Measurements from ENCODE around the gene PDE4D.
A peak's percentile ranks its signal among the peaks of the same experiment; 100 is the strongest.
"Not testable (repeated sequence)": the region's sequence is repeated elsewhere in the genome, so short reads cannot be mapped to it uniquely, and the experiment has no call there.

The PDE4D gene

DNA sequence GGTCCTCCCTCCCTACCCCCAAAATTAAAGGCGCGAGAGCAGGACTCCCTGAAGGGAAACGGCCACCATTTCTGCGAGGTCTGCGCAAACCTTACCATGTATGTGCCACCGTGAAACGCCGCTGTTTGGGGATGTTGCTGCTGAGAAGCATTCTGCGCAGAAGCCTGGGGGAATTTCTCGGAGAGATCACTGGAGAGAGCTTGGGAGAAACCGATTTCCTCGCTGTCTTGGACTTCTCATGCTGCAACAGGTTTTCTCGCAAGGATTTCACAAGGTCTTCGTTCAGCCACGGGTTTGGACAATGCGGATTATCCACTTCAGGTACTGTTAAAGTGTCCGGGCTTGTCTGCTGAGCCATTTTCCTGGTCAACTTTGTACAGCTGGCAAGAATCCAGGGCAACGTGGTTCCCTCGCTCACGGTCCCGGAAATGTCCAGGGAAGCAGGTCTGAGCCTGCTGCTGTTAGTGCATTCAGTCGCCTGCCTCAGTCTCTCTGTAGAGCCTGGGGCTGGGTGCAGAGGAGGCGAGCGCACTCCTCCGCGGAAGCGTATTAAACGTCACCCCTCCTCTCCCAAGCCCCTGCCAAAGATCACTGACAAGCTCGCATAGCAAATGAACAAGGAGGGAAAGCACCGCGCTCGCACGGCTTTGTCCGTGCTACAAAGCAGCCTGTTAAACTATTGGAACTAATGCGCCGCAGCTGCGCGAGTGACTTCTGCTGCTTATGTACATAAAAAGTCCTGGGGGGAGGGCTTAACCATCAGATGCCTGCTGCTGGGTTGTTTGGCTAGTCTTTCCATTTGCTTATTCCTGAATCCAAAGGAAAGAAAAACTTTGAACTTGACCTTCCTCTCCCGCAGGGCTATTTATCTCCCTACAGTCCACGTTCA lies 125.1 kb downstream of the PDE4D start:
- peak; percentile 74 for DNase-seq (ENCODE audit: low read depth, low spot score)

DNA sequence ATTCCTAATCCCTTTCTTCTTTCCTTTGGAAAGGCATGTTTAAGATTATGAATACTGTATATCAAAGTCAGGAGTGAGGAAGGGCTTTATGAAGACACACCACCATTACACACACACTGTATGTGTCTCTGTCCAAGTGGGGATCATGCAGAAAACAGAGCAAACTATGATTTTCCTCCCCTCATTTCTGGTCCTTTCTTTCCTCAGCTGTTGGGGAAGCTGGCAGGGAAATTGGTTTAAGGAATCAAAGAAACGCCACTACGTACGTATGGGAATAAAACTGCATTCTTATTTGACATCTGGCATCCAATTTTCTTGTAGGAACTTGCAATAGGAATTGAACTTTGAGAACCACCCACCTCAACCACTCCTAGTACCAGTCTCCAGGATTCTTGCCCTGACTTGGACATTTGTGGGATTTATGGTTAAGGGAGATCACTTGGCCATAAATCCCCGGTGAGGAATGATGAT lies 125.8 kb downstream of the PDE4D start:
- DNase-seq (ENCODE audit: low read depth, low spot score), result no peak

DNA sequence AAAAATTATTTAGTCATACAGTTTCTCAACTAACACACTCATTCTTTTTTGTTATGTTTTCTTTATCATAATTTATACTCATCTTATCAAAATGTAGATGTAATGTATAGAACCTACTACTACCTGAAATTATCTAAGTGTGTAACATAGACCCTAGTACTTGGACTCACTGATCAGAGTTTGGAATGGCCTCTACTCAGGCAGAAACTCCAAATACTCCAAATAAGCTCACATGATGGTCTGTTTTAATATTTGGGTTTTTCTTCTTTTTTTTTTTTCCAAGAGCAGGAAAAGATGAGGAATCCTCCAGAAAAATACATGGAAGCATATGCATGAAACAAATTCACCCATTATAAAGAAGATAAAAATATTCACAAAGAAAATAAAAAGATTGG lies 126.3 kb downstream of the PDE4D start:
- DNase-seq (ENCODE audit: low read depth, low spot score), result no peak

DNA sequence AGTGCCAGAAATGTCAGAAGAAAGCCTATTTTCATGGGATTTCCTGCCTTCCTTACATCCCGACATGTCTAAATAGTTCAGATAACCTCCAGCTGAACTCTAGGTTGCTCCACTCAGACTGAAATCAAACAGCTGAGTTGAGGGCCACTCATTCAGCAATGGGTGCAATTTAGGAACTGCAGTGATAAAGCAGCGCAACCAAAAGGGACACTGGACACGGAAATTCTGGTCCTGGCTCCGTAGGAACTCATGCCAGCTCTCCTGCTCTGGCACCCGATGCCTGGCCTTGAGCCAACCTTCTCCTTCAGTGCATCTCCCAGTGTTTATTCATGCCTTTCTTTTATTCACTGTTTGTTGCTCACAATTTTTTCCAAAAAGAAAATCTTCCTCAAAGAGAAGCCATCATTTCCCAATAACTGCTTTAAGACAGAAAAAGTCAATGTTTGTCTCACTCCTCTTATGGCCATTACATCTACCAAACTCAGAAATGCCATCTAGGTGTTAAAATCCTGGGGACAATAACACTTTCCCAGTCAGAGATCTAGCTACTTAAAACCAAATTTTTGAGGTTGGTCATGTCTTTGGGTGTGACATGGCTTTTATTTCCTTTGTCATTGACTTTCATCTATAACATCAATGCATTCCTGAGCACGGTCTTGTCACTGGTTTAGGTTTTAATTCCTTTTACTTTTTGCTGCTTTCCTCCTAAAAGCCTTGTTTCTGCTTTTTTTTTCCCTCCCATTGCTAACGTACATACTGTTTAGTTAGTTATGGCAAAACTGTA lies 126.9 kb downstream of the PDE4D start:
- DNase-seq (ENCODE audit: low read depth, low spot score), result no peak

DNA sequence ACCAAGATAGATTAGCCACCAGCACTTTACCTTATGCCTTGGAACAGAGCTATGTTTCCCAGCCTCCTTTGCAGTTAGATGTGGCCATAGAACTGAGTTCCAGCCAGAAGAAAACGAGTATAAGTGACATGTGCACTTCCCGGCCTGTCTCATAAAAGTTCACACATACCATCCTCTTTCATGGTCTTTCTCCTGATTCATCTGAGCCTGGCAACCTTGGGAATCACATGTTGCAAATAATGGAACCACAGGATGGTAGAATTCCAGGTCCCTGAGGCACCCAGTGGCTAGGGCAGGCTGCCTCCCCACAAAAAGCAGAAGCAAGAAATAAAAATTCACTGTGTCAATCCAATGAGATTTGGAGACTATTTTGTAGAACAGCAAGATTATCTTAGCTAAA lies 128.1 kb downstream of the PDE4D start:
- no peak for DNase-seq (ENCODE audit: low read depth, low spot score)

DNA sequence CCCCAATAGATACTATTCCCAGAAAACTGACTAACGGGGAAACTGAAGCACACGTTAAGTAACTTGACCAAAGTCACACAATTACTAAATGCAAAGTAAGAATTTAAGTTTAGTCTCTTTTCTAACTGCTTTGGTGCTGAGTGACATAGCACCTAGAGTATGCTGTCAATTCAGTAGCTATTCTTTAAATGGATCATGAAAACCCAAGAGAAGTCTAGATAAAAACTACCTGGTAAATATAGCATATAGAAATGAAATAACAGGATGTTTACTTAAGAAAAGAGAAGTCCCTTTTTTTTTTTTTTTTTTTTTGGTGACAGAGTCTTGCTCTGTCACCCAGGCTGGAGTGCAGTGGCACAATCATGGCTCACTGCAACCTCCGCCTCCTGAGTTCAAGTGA lies 129.2 kb downstream of the PDE4D start:
- no peak for DNase-seq (ENCODE audit: low read depth, low spot score)

DNA sequence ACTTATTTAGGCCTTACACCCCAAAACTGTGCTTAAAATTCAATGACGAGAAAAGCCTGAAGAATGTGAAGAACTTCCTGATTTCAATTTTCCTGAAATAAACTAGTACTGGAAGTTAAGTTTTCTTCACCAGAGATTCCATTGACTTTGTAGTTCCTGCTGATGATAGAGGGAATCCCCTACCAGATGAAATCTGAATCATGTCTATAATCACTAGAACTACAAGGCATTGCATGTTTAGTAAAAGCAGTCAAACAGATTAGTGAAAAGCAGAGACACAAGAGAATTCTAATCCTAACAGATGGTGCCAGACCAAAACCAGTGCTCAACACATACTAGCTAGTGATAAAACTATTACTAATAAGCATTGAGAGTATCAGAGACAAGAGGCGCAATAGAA lies 130.0 kb downstream of the PDE4D start:
- no peak for DNase-seq (ENCODE audit: low read depth, low spot score)

DNA sequence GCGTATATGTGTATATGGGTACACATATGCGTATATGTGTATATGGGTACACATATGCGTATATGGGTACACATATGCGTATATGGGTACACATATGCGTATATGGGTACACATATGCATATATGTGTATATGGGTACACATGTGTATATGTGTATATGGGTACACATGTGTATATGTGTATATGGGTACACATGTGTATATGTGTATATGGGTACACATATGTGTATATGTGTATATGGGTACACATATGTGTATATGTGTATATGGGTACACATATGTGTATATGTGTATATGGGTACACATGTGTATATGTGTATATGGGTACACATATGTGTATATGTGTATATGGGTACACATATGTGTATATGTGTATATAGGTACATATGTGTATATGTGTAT lies 131.3 kb downstream of the PDE4D start:
- DNase-seq (ENCODE audit: low read depth, low spot score), result not testable (repeated sequence)

DNA sequence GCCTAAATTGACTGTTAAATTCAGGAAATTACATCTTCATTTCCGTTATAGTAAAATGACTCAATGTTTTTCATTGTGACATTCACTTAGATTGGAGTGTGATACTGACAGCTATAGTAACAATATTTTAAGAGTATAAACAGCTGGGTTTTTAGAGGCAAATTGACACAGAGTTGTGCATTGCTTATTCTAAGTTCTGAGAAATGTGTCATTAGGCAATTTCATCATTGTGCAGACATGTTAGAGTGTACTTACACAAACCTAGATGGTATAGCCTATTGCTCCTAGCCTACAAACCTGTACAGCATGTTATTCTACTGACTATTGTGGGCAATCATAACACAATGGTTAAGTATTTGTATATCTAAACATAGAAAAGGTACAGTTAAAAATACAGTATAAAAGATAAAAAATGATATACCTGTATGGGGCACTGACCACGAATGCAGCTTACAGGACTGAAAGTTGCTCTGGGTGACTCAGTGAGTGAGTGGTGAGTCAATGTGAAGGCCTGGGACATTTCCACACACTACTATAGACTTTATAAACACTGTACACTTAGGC lies 132.7 kb downstream of the PDE4D start:
- DNase-seq (ENCODE audit: low read depth, low spot score), result no peak

DNA sequence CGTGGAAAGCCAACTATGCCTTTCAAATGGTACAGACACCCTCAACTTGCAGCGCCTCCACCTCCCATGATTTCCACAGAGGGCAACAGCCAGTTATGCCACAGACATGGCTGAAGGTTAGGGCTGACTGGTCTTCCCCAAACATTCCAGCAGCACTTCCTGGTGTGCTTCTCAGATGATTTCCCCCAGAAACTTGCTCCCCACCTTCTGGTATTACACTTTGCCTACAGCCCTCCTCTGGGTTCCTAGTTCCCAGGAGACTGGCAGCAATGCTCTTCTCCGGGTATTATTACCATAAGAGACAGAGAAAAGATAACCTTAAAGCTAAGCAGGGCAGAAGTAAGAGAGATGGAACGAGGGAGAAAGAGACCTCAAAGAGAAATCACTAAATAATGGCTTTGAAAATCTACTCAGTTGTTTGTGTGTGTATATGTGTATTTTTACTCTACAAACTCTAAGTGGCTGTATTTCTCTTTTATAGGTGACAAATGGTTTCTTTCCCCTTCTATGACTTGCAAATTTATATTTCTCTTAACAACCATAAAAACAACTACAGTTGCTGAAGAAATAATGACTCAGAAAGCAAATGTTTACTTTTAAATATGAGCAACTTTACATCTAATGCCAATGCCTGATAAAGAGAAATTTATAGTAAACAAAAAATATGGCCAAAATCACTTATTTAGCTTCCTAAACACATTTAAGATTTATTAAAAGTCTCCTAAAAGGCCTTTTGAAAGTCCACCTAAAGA lies 133.8 kb downstream of the PDE4D start:
- DNase-seq (ENCODE audit: low read depth, low spot score), result no peak

DNA sequence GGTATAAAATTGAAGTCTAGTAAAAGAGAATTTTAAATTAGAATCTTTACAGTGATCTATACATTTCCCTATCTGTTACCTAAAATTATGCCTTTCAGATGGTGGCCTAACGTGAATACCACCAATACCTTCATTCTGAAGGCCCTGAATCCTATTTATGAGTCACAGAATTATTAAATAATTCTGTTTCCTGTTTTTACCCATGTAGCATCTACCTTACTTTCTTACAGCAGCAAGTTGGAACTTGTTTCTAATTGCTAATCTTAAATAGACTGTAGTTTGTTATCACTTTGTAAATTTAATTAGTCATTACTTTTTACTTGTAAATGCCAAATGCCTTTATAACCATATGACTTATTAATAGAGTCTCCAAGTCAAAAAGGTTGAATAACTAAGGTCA lies 135.0 kb downstream of the PDE4D start:
- DNase-seq (ENCODE audit: low read depth, low spot score), result no peak

DNA sequence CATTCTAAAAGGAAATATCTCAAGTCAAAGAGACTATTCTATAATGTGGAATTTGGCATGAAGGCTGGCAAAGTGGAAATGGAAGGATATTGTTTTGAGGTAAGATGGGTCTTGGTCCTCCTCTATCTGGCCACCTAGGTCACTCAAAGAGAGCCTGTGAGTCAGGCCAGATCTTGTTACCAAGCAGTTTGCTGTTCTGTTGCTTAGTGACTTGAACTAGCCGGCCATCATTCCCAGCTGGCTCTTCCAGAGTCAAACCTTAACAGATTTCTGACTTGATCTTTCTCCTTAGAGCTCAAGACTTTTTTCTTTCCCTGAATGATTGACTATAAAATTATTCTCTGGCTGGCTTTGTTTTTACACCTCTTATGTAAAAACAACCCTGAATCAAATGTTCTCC lies 136.1 kb downstream of the PDE4D start:
- no peak for DNase-seq (ENCODE audit: low read depth, low spot score)

DNA sequence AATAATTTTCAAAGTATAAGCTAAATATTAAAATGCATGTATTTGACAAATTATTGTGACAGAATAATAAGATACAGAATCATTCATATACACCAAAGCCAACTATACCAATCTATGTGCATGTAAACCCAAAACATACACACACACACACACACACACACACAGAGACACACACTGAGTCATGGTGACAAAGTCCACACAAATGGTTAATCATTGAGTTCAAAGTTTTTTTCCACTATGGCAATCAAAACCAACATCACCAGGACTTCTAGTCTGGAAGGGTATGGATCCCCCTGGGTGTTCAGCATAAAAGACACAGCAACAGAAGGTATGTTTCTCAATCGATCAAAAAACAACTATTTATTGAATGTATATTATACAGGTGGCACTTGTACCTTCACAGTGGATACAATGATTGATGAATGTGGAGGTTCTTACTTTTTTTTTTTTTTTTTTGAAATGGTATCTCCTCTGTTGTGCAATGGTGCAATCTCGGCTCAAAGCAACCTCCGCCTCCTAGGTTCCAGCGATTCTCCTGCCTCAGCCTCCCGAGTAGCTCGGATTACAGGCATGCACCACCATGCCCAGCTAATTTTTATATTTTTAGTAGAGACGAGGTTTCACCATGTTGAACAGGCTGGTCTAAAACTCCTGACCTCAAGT lies 137.0 kb downstream of the PDE4D start:
- no peak for DNase-seq (ENCODE audit: low read depth, low spot score)

DNA sequence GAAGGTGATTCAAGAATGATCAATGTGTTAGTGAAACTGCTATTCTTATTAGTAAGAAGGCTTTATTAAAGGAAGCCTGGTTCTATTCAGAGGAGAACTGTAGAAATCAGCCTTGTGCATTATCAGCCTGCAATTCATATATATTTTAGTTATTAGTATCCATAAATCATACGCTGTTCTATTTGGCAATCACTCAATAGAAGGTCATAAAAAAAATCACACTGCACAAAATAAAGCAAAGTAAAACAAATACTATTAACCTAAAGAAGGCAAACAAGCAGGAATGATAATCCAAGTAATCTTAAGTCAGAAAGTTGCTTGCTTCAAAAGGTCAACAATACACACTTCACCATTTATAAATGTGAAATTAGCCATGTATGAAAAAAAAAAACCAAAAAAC lies 138.1 kb downstream of the PDE4D start:
- DNase-seq (ENCODE audit: low read depth, low spot score), result no peak

DNA sequence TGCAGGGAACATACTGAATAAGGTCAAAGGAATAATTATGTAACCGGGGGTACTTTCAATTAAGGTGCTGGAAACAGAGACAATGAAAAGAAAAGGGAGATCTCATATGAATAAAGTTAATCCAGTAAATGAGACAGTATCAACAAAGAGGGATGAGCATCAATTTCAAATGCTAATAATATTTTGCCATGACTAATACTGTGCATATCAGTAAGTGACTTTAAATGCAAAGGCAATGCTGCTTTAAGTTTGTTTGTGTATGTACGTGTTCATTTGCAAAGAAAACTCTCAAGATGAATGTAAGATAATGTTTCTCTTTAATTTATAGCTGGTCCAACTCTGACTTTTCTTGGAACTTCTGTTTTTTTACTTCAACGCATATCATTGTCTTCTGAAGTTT lies 139.9 kb downstream of the PDE4D start:
- no peak for DNase-seq (ENCODE audit: low read depth, low spot score)

DNA sequence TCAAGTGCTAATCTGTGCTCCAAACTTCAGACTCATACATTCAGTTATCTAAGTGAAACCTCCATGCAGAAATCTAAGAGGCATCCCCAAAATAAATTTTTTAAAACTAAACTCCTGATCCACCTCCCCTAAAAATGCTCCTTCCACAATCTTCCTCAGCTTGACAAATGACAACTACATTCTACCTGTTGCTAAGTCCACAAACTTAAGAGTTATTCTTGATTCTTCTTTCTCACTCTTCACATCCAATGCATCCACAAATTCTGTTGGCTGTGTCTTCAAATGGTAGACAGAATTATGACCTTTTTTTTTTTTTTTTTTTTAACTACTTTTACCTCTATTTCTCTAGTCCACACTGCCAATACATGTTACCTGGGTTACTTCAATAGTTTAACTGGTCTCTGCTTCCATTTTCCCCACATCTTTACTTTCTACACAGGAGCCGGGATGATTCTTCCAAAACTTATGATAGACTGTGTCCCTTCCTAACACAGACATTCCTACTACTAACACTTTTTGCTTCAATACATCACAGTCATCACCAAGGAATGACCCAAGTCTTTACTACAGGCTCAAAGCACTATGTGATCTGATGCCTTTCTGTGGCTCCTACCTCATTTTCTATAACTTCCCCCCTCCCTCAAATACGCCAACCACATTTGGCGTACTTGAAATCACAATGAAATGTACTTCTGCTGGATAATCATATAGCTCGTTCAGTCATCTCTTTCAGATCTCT lies 143.6 kb downstream of the PDE4D start:
- DNase-seq (ENCODE audit: low read depth, low spot score), result no peak

DNA sequence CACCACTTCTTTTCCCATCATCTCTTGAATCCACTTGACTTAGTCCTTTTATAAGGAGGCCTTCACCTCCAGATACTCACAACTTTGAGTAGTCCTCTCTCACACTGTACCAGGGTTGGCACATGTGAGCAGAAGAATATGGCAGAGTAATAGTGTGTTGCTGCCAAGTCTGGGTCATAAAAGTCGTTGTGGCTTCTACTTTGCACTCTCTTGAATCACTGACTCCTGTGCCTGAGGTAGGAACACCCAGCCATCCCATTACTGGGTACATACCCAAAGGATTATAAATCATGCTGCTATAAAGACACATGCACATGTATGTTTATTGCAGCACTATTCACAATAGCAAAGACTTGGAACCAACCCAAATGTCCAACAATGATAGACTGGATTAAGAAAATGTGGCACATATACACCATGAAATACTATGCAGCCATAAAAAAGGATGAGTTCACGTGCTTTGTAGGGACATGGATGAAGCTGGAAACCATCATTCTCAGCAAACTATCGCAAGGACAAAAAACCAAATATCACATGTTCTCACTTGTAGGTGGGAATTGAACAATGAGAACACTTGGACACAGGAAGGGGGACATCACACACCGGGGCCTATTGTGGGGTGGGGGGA lies 145.4 kb downstream of the PDE4D start:
- not testable (repeated sequence) for DNase-seq (ENCODE audit: low read depth, low spot score)

DNA sequence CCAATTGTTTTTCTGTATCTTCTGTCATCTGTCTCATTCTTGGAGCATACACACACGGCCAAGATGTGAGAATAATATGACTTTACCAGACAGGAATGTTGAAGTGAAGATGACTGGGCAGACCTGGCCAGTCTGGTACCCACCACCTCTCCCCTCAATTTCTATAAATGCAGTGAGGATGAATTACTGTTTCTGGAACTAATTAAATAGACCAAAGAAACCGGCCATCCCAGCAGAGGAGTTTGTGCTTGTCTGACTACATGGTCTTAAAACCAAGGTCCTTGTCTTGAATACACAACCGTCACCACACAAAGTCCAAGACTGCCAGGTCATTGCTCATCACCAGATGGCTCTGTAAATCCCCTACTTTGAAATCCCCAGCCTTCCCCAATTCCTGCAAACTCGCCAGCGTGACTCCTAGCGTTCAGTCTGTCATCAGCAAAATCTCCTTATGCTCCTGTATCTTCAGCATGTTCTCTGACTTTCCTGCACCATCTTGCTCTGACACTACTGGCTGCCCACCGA lies 147.2 kb downstream of the PDE4D start:
- no peak for DNase-seq (ENCODE audit: low read depth, low spot score)

DNA sequence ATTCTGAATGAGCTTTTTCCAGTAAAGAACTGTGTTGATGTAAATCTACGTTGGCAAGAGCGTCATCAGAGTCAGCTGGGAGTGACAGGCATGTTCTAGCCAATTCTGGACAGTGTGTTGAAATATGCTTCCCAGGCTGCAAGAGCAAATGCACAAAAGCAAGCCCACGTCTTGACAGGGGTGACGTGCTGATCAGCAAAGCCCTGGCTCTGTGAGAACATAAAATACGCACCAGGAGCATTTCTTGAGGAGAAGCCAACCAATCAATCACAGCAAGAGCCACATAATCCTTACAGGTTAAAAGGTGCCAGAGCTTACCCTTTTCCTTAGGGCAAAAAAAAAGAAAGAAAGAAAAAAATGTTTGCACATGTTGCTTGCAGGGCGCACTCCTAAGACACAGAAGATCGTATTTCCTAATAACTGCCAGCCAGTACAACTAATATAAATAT lies 148.1 kb downstream of the PDE4D start:
- DNase-seq (ENCODE audit: low read depth, low spot score), result peak; percentile 50

DNA sequence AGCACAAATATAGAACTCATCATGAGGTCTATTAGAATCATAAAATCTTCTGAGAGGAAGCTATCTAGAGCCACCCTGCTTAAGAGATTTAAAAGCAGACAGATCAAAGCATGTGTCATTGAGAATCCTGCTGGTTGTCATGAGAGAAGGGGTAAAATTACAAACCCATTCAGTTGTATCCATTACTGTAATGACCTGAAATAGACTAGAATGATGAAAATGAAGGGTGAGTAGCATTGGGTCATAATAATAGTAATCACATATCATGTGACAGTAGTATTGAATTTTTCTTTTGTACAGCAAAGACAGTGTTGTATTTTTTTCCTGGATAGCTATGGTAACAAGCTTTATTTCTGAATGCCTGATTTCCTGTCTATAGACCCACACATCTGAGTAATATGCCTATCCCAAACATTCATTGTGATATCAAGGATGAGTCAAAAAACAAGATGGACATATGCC lies 149.0 kb downstream of the PDE4D start:
- DNase-seq (ENCODE audit: low read depth, low spot score), result no peak
